H9 (cell line): Measurements from ENCODE around the gene GARNL3. TPM values are rescaled to one million over a fixed set of nuclear protein-coding genes. Genes with fewer than 3 reads are reported as not detected.

Experiments used
- DNase-seq: peaks from one replicate; pipeline ENCODE4 v3.0.0-alpha.2; 2017
- H2AFZ ChIP-seq: one replicate; pipeline ENCODE4 v1.6.1; 2013; ENCODE audit warnings: mild to moderate bottlenecking, low read length, control low read depth, moderate library complexity
- H2AK5ac ChIP-seq: 2 replicates; pipeline ENCODE4 v1.6.1; 2013; ENCODE audit warnings: low read length, control low read depth, mixed read lengths; ENCODE audit not compliant: insufficient read length
- H2BK120ac ChIP-seq: one replicate; pipeline ENCODE4 v1.6.1; 2013; ENCODE audit warnings: low read depth, mild to moderate bottlenecking, low read length, control low read depth, inconsistent platforms; ENCODE audit not compliant: poor library complexity, severe bottlenecking
- H2BK12ac ChIP-seq: 2 replicates; pipeline ENCODE4 v1.6.1; 2013; ENCODE audit warnings: low read length, control low read depth, mixed read lengths, low read depth; ENCODE audit not compliant: insufficient read length
- H2BK15ac ChIP-seq: 2 replicates; pipeline ENCODE4 v1.6.1; 2013; ENCODE audit warnings: low read depth, low read length, control low read depth
- H2BK20ac ChIP-seq: one replicate; pipeline ENCODE4 v1.6.1; 2013; ENCODE audit warnings: low read depth, mild to moderate bottlenecking, low read length, control low read depth, inconsistent platforms; ENCODE audit not compliant: poor library complexity, severe bottlenecking
- H2BK5ac ChIP-seq: 2 replicates; pipeline ENCODE4 v1.6.1; 2013; ENCODE audit warnings: low read length, control low read depth, mixed read lengths; ENCODE audit not compliant: insufficient read length
- H3K14ac ChIP-seq: 2 replicates; pipeline ENCODE4 v1.6.1; 2013; ENCODE audit warnings: low read length, control low read depth; ENCODE audit not compliant: insufficient read depth
- H3K18ac ChIP-seq: 2 replicates; pipeline ENCODE4 v1.6.1; 2013; ENCODE audit warnings: low read depth, mild to moderate bottlenecking, mixed read lengths, low read length, control low read depth; ENCODE audit not compliant: insufficient read length
- H3K23ac ChIP-seq: 2 replicates; pipeline ENCODE4 v1.6.1; 2013; ENCODE audit warnings: low read length, control low read depth, mixed read lengths, low read depth; ENCODE audit not compliant: insufficient read length
- H3K23me2 ChIP-seq: 2 replicates; pipeline ENCODE4 v1.6.1; 2013; ENCODE audit warnings: low read depth, mild to moderate bottlenecking, mixed read lengths, low read length, control low read depth; ENCODE audit not compliant: insufficient read length, poor library complexity, severe bottlenecking
- H3K27ac ChIP-seq: 2 replicates; pipeline ENCODE4 v1.5.1; 2013; ENCODE audit warnings: low read length, control low read depth, mixed read lengths, low read depth; ENCODE audit not compliant: insufficient read length
- H3K27me3 ChIP-seq: 2 replicates; pipeline ENCODE4 v1.6.1; 2013; ENCODE audit warnings: low read length, control low read depth, inconsistent platforms; ENCODE audit not compliant: insufficient read depth
- H3K4ac ChIP-seq: 2 replicates; pipeline ENCODE4 v1.6.1; 2013; ENCODE audit warnings: low read depth, mild to moderate bottlenecking, control low read depth, inconsistent platforms, low read length, moderate library complexity
- H3K4me1 ChIP-seq: 2 replicates; pipeline ENCODE4 v1.6.1; 2013; ENCODE audit warnings: low read length, control low read depth, inconsistent platforms; ENCODE audit not compliant: insufficient read depth
- H3K4me2 ChIP-seq: 2 replicates; pipeline ENCODE4 v1.6.1; 2013; ENCODE audit warnings: low read length, control low read depth, mixed read lengths; ENCODE audit not compliant: insufficient read length, insufficient read depth
- H3K56ac ChIP-seq: 2 replicates; pipeline ENCODE4 v1.6.1; 2013; ENCODE audit warnings: low read depth, mild to moderate bottlenecking, mixed read lengths, low read length, control low read depth; ENCODE audit not compliant: insufficient read length
- H3K79me1 ChIP-seq: 2 replicates; pipeline ENCODE4 v1.6.1; 2013; ENCODE audit warnings: low read depth, mild to moderate bottlenecking, moderate library complexity, low read length, control low read depth, inconsistent platforms; ENCODE audit not compliant: insufficient read depth, poor library complexity, severe bottlenecking
- H3K79me2 ChIP-seq: 2 replicates; pipeline ENCODE4 v1.6.1; 2013; ENCODE audit warnings: low read length, control low read depth, inconsistent platforms; ENCODE audit not compliant: insufficient read depth
- H3K9ac ChIP-seq: 2 replicates; pipeline ENCODE4 v1.6.1; 2013; ENCODE audit warnings: low read length, control low read depth, mixed read lengths; ENCODE audit not compliant: insufficient read length; ENCODE audit errors: extremely low read depth
- H3K9me3 ChIP-seq: one replicate; pipeline ENCODE4 v1.6.1; 2013; ENCODE audit warnings: low read depth, low read length, inconsistent platforms; ENCODE audit not compliant: control insufficient read depth
- H3T11ph ChIP-seq: one replicate; pipeline ENCODE4 v1.6.1; 2013; ENCODE audit warnings: mild to moderate bottlenecking, low read length, control low read depth, inconsistent platforms
- H4K20me1 ChIP-seq: one replicate; pipeline ENCODE4 v1.6.1; 2013; ENCODE audit not compliant: control insufficient read depth, insufficient read length, insufficient read depth
- H4K5ac ChIP-seq: 2 replicates; pipeline ENCODE4 v1.6.1; 2013; ENCODE audit warnings: low read depth, mild to moderate bottlenecking, mixed read lengths, low read length, control low read depth; ENCODE audit not compliant: insufficient read length
- H4K8ac ChIP-seq: replicated peaks from 2 replicates; pipeline ENCODE4 v1.6.1; 2013; ENCODE audit warnings: low read length, control low read depth, mixed read lengths, low read depth; ENCODE audit not compliant: insufficient read length
- H4K91ac ChIP-seq: 2 replicates; pipeline ENCODE4 v1.6.1; 2013; ENCODE audit warnings: low read depth, mild to moderate bottlenecking, moderate library complexity, mixed read lengths, low read length, control low read depth; ENCODE audit not compliant: insufficient read length
- H3K27ac Mint-ChIP-seq, 3 experiments: 2 replicates in 2 of 3; 3 replicates in 1 of 3; pipeline ENCODE4 v1.8.0; 2020 to 2021; ENCODE audit warnings: mixed read lengths in 3 of 3, mild to moderate bottlenecking in 1 of 3, moderate library complexity in 1 of 3
- H3K27me3 Mint-ChIP-seq: 2 replicates; pipeline ENCODE4 v1.8.0; 2021; ENCODE audit warnings: low read depth, mild to moderate bottlenecking, moderate library complexity, mixed read lengths
- H3K36me3 Mint-ChIP-seq, 3 experiments: 2 replicates in 2 of 3; 3 replicates in 1 of 3; pipeline ENCODE4 v1.8.0; 2020 to 2021; ENCODE audit warnings: low read depth in 3 of 3, mixed read lengths in 3 of 3; ENCODE audit not compliant: insufficient read depth in 1 of 3
- H3K4me1 Mint-ChIP-seq, 2 experiments: 2 replicates each; pipeline ENCODE4 v1.8.0; 2020; ENCODE audit warnings: mixed read lengths in 2 of 2
- H3K4me3 Mint-ChIP-seq, 2 experiments: 2 replicates in 1 of 2; 3 replicates in 1 of 2; pipeline ENCODE4 v1.8.0; 2020 to 2021; ENCODE audit warnings: mild to moderate bottlenecking in 2 of 2, mixed read lengths in 2 of 2, moderate library complexity in 1 of 2
- H3K9me3 Mint-ChIP-seq, 2 experiments: 2 replicates in 1 of 2; 3 replicates in 1 of 2; pipeline ENCODE4 v1.8.0; 2020; ENCODE audit warnings: mild to moderate bottlenecking in 2 of 2, mixed read lengths in 2 of 2, moderate library complexity in 1 of 2
- WGBS: extraction: QIAGEN DNeasy Blood & Tissue Kit; methylation state at CpG from one replicate; pipeline ENCODE4 v1.1.7; 2013; ENCODE audit warnings: missing lambda C conversion rate, low lambda C conversion rate, mixed read lengths; ENCODE audit not compliant: insufficient read length; ENCODE audit errors: extremely low coverage; 5-methylcytosine and 5-hydroxymethylcytosine counted together
- total RNA-seq: library from RNA; stranded (reverse); gene quantifications from 2 replicates; pipeline ENCODE4 v1.2.1, GENCODE V29; 2021
- TF ChIP-seq, protein P1 (sequence below): fragments of 200-600 bp; sonication (generic); conservative IDR thresholded peaks from 3 replicates; pipeline ENCODE4 v1.8.0; 2021; ENCODE audit warnings: antibody characterized with exemption, mild to moderate bottlenecking

GARNL3 gene
- total RNA-seq, 1 experiment from 2014 or later: 8.7 TPM

DNA sequence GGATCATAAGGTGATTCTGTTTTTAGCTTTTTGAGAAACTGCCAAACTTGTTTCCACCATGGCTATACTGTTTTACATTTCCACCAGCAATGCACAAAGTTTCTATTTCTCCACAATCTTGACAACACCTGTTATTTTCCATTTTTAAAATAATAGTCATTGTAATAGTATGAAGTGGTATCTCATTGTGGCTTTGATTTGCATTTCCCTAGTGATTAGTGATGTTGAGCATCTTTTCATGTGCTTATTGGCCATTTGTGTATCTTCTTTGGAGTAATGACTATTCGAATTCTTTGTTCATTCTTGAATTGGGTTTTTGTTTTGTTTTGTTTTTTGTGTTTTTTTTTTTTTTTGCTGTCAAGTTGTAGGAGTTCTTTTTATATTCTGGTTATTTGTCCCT lies 4.9 kb downstream of the GARNL3 start:
- Mint-ChIP-seq H3K27me3 (no peaks in the 10 kb centered on the region), H3K27ac (no peak overlapping the region), H3K4me3 (no peak overlapping the region), H3K36me3 (peaks cover 0 to 5% (median 0%) of the 10 kb centered on the region in 3 experiments; a peak in 3 of 7 replicates), H3K4me1 (peaks cover 8% of the 10 kb centered on the region in 2 experiments), H3K9me3 (no peaks in the 10 kb centered on the region)
- no peak overlapping the region for H2AFZ ChIP-seq
- no peak overlapping the region for H4K8ac ChIP-seq
- H2BK15ac ChIP-seq: no peak overlapping the region
- no peaks in the 10 kb centered on the region for H3K9me3 ChIP-seq
- TF ChIP-seq, protein P1, sequence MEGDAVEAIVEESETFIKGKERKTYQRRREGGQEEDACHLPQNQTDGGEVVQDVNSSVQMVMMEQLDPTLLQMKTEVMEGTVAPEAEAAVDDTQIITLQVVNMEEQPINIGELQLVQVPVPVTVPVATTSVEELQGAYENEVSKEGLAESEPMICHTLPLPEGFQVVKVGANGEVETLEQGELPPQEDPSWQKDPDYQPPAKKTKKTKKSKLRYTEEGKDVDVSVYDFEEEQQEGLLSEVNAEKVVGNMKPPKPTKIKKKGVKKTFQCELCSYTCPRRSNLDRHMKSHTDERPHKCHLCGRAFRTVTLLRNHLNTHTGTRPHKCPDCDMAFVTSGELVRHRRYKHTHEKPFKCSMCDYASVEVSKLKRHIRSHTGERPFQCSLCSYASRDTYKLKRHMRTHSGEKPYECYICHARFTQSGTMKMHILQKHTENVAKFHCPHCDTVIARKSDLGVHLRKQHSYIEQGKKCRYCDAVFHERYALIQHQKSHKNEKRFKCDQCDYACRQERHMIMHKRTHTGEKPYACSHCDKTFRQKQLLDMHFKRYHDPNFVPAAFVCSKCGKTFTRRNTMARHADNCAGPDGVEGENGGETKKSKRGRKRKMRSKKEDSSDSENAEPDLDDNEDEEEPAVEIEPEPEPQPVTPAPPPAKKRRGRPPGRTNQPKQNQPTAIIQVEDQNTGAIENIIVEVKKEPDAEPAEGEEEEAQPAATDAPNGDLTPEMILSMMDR: no peak
- H3K23ac ChIP-seq: no peak overlapping the region
- H3K27me3 ChIP-seq: no peaks in the 10 kb centered on the region
- no peak overlapping the region for H4K5ac ChIP-seq
- no peak overlapping the region for H3K18ac ChIP-seq
- H3K79me1 ChIP-seq: no peaks in the 10 kb centered on the region
- no peak overlapping the region for H3K27ac ChIP-seq
- no peaks in the 10 kb centered on the region for H4K20me1 ChIP-seq
- H2BK20ac ChIP-seq: no peak overlapping the region
- no peaks in the 10 kb centered on the region for H3K23me2 ChIP-seq
- H3K79me2 ChIP-seq: no peaks in the 10 kb centered on the region
- H3K14ac ChIP-seq: no peak overlapping the region
- no peak overlapping the region for H2BK120ac ChIP-seq
- no peak overlapping the region for H2AK5ac ChIP-seq
- H2BK12ac ChIP-seq: no peak overlapping the region
- H3T11ph ChIP-seq: no peak overlapping the region
- H3K4me2 ChIP-seq: no peak overlapping the region
- H2BK5ac ChIP-seq: no peak overlapping the region
- no peaks in the 10 kb centered on the region; the same call in 1 of the 2 replicates for H3K4me1 ChIP-seq
- WGBS: no CpG with 5 or more reads among the region's 1 CpG
- DNase-seq: no peak
- no peak overlapping the region for H3K56ac ChIP-seq
- H3K4ac ChIP-seq: no peak overlapping the region
- no peak overlapping the region for H4K91ac ChIP-seq
- no peak overlapping the region for H3K9ac ChIP-seq
